ENCODE data around the gene ADGRG4. TPM values are rescaled to one million over a fixed set of nuclear protein-coding genes. Genes with fewer than 3 reads are reported as not detected.

Gene ADGRG4
- total and polyA plus RNA-seq, 4 donors, result under 0.01 TPM; not detected in 3

GRCh38 chrX:136306182-136306581, 5.4 kb downstream of the ADGRG4 start:
- H3K9me3 ChIP-seq (ENCODE audit: control insufficient read depth in 4 of 4, low read length in 3 of 4), result no peaks in the 10 kb centered on the region
- no peak for DNase-seq (ENCODE audit: low spot score)
- H3K9ac ChIP-seq (ENCODE audit: low read depth in 1 of 2, low read length in 2 of 2), result no peak overlapping the region
- no peaks in the 10 kb centered on the region for H3K4me1 ChIP-seq (ENCODE audit: control insufficient read depth in 4 of 4, insufficient read depth in 4 of 4, low read length in 3 of 4)
- 89% methylated on average over 1 of the region's 1 CpG for WGBS
- H3K27me3 ChIP-seq (ENCODE audit: control insufficient read depth in 4 of 4, insufficient read depth in 4 of 4, low read length in 3 of 4), result no peaks in the 10 kb centered on the region
- TF ChIP-seq ZBTB33 (IDR thresholded peaks at IDR 0.05) (no peak), RAD21 (IDR thresholded peaks at IDR 0.05) (no peak), RXRA (IDR thresholded peaks at IDR 0.05) (no peak), GABPA (IDR thresholded peaks at IDR 0.05 in 1 of 2, conservative IDR thresholded peaks at IDR 0.05 in 1 of 2) (no peak), EGR1 (IDR thresholded peaks at IDR 0.05; ENCODE audit: low read depth in 2 of 2) (no peak), HNF4G (IDR thresholded peaks at IDR 0.05) (no peak), JUND (IDR thresholded peaks at IDR 0.05) (no peak)
- no peaks in the 10 kb centered on the region for H3K36me3 ChIP-seq (ENCODE audit: control insufficient read depth in 4 of 4, insufficient read depth in 3 of 4, low read depth in 1 of 4, low read length in 3 of 4)
- H3K27ac ChIP-seq (ENCODE audit: low read depth in 1 of 2, low read length in 2 of 2), result no peak overlapping the region
- no peak overlapping the region for H3K4me3 ChIP-seq (ENCODE audit: low read depth in 1 of 3, low read length in 3 of 3)

GRCh38 chrX:136307471-136307870, 6.7 kb downstream of the ADGRG4 start:
- TF ChIP-seq JUND (IDR thresholded peaks at IDR 0.05), result no peak
- TF ChIP-seq, protein P1, sequence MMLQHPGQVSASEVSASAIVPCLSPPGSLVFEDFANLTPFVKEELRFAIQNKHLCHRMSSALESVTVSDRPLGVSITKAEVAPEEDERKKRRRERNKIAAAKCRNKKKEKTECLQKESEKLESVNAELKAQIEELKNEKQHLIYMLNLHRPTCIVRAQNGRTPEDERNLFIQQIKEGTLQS (IDR thresholded peaks at IDR 0.05), result no peak
- TF ChIP-seq GABPA (IDR thresholded peaks at IDR 0.05 in 1 of 2, conservative IDR thresholded peaks at IDR 0.05 in 1 of 2), result no peak
- no peak for TF ChIP-seq ZBTB33 (IDR thresholded peaks at IDR 0.05)
- no peak for TF ChIP-seq RXRA (IDR thresholded peaks at IDR 0.05)
- Histone ChIP-seq H3K4me3 (ENCODE audit: low read depth in 1 of 3, low read length in 3 of 3) (no peak overlapping the region), H3K27ac (ENCODE audit: low read depth in 1 of 2, low read length in 2 of 2) (no peak overlapping the region), H3K9me3 (ENCODE audit: control insufficient read depth in 4 of 4, low read length in 3 of 4) (no peaks in the 10 kb centered on the region), H3K4me1 (ENCODE audit: control insufficient read depth in 4 of 4, insufficient read depth in 4 of 4, low read length in 3 of 4) (no peaks in the 10 kb centered on the region), H3K9ac (ENCODE audit: low read depth in 1 of 2, low read length in 2 of 2) (no peak overlapping the region), H3K36me3 (ENCODE audit: control insufficient read depth in 4 of 4, insufficient read depth in 3 of 4, low read depth in 1 of 4, low read length in 3 of 4) (no peaks in the 10 kb centered on the region), H3K27me3 (ENCODE audit: control insufficient read depth in 4 of 4, insufficient read depth in 4 of 4, low read length in 3 of 4) (no peaks in the 10 kb centered on the region)
- DNase-seq (ENCODE audit: low spot score), result no peak
- 35% methylated on average over 1 of the region's 1 CpG for WGBS

GRCh38 chrX:136310411-136310810, 9.6 kb downstream of the ADGRG4 start:
- 85% methylated on average over 2 of the region's 2 CpGs for WGBS
- TF ChIP-seq FOXA2 (IDR thresholded peaks at IDR 0.05), result no peak
- Histone ChIP-seq H3K4me1 (ENCODE audit: control insufficient read depth in 4 of 4, insufficient read depth in 4 of 4, low read length in 3 of 4) (no peaks in the 10 kb centered on the region), H3K9me3 (ENCODE audit: control insufficient read depth in 4 of 4, low read length in 3 of 4) (no peaks in the 10 kb centered on the region), H3K27ac (ENCODE audit: low read depth in 1 of 2, low read length in 2 of 2) (no peak overlapping the region), H3K9ac (ENCODE audit: low read depth in 1 of 2, low read length in 2 of 2) (no peak overlapping the region), H3K4me3 (ENCODE audit: low read depth in 1 of 3, low read length in 3 of 3) (no peak overlapping the region), H3K27me3 (ENCODE audit: control insufficient read depth in 4 of 4, insufficient read depth in 4 of 4, low read length in 3 of 4) (no peaks in the 10 kb centered on the region), H3K36me3 (ENCODE audit: control insufficient read depth in 4 of 4, insufficient read depth in 3 of 4, low read depth in 1 of 4, low read length in 3 of 4) (no peaks in the 10 kb centered on the region)
- no peak for DNase-seq (ENCODE audit: low spot score)
